Fibroblast of skin of right quadriceps (primary cell): ENCODE results near the gene GPR27.
A peak's percentile ranks its signal among the peaks of the same experiment; 100 is the strongest.

Experiments used
- DNase-seq: peaks from one replicate; pipeline ENCODE4 v3.0.0-alpha.2; 2013

The GPR27 gene, protein sequence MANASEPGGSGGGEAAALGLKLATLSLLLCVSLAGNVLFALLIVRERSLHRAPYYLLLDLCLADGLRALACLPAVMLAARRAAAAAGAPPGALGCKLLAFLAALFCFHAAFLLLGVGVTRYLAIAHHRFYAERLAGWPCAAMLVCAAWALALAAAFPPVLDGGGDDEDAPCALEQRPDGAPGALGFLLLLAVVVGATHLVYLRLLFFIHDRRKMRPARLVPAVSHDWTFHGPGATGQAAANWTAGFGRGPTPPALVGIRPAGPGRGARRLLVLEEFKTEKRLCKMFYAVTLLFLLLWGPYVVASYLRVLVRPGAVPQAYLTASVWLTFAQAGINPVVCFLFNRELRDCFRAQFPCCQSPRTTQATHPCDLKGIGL

DNA sequence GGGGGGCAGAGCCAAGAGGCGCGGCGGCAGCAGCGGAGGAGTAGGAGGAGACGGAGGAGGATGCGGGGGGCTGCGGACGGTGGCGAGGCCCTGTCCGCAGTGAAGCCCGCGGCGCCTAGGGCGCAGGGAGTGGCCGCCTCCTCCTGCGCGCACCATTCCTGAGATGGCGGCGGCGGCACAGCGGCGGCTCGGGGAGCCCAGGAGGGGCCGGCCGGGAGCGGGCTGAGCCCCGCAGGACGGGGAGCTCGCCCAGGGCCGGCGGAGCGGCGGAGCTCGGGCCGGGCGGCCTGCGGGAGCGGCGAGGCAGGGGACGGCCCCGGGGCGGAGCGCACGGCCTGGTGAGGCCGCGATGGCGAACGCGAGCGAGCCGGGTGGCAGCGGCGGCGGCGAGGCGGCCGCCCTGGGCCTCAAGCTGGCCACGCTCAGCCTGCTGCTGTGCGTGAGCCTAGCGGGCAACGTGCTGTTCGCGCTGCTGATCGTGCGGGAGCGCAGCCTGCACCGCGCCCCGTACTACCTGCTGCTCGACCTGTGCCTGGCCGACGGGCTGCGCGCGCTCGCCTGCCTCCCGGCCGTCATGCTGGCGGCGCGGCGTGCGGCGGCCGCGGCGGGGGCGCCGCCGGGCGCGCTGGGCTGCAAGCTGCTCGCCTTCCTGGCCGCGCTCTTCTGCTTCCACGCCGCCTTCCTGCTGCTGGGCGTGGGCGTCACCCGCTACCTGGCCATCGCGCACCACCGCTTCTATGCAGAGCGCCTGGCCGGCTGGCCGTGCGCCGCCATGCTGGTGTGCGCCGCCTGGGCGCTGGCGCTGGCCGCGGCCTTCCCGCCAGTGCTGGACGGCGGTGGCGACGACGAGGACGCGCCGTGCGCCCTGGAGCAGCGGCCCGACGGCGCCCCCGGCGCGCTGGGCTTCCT lies at the start of gene GPR27:
GPR27 (plus strand) TSS at position 155 of the 909 bp plus-strand sequence; CDS start at position 350, 195 bp downstream.
- DNase-seq = peak; percentile 29

DNA sequence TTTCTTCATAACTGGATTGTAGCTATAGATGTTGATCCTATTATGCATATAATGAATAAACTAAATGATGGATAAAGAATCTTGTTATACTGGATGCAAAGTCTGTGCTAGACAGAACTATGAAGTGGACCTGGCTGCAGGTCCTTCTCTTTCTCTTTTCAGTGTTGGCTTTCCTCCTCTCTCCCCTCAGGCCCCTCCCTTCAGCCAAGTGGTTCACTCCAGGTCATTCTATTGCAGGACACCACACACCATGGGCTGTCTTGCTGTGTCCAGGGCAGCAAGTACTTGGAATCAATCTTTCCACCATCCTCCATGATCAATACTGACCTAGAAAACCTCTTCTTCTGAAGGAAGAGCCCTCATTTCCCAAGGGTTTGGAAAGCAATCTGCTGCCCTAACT lies 48.7 kb upstream of the GPR27 start:
- no peak for DNase-seq

DNA sequence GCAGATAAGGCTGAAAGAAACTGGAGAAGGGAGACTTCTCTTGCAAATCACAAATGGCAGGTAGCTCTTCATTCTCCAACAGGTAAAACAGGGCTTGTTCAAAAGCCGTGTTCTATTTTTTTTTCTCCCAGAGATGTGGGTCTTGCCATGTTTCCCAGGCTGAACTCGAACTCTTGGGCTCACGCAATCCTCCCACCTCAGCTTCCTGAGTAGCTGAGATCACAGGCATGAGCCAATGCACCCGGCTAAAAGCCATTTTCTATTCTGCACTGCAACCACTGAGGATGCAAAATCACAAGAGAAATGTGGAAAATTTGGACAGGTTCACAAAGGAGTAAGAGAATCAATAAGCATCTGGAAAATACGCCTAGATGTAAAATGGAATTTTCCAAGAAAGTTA lies 48.0 kb upstream of the GPR27 start:
- DNase-seq = no peak

DNA sequence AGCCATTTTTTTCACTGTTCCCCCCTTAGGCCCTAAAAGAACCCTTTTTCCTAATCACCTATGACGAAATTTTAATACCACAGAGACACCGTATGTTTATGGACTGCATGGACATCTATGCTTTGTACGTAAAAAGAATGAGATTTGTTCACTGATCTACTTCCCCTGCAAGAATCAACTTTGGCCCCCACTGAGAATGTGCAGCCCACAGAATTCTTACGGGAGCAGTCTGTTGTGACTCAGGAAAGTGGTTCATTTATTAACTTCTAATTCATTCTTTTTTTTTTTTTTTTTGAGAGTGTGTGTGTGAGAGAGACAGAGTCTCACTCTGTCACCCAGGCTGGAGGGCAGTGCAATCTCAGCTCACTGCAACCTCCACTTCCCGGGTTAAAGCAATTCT lies 46.1 kb upstream of the GPR27 start:
- peak; percentile 56 for DNase-seq

DNA sequence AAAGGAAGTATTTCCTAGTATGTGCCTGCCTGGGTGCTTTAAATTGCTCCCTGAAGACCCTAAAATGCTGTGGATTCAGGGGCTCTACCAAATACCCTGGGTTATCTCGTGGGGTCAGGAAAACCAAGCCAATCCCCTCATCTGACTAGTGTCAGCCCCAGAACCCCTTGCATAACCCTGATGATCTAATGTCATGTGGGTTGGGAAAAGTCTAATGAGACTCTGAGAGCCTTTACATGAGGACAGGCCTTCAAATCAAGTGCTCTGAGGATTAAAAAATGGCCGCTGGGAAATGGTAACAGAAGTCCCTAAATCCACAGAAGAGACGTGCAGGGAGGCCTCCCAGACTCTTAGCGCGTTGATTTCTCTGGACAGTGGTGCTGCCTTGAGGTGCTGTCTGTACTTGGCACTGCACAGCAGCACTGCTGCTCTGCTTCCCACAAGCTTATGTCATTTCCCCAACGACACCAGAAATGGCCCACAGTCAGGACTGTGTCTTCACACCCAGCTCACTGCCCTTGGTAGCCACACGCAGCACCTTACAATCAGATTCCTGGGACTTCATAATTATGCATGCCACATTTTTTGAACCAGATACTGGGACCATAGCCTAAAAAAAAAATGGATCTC lies 45.1 kb upstream of the GPR27 start:
- DNase-seq = no peak

DNA sequence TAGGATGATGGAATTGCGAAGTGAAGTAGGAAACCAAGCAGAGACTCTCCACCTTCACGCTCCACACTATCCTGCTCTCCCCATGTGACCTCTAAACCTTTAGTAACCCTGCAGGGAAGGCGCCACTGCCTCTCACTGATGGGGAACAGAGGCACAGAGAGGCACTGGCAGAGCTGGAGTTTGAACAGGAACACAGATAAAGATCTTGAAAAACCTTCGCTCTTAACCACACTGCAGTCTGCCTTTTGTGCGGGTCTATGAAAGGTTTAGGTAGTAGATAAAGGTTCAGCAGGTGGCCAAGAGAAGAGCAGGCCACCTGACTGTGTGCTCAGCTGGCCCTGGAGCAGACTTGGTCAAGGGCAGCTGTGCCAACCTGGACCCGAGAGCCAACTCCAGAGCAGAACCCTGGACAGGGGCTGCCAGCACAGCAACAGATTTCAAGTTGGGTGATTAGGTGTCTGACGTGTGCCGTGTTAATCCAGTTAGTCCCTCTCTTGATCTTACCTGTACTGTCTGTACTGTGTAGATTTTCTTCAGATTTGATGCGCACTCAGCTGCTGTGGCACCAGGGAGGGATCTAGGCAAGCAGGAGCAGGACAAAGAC lies 43.6 kb upstream of the GPR27 start:
- DNase-seq = no peak

DNA sequence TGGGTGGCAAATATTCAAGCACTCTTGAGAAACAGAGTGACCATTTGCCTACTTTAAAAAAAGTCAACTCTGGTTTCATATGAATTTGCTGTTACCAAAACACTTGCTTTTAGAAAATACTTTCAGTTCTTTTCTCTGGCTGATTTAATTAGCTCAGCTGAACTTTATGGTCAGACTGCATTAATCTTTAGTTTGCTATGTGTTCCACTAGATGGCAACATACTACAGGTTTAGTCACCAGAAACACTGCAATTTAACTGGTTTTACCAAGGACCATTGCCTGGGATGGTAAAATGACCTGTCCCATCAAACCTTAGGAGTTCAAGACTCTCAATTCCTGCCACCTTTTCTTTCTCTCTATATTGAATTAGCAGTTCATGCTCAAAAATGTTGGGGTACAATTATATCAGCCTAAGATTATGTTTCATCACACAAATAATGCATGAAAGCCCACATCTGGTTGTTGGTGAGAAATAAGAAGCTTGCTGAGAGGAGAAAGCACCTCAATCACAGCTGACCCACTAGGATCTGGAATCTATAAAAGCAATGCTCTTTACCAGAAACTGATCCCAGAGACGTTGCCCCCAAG lies 42.7 kb upstream of the GPR27 start:
- DNase-seq = peak; percentile 47

DNA sequence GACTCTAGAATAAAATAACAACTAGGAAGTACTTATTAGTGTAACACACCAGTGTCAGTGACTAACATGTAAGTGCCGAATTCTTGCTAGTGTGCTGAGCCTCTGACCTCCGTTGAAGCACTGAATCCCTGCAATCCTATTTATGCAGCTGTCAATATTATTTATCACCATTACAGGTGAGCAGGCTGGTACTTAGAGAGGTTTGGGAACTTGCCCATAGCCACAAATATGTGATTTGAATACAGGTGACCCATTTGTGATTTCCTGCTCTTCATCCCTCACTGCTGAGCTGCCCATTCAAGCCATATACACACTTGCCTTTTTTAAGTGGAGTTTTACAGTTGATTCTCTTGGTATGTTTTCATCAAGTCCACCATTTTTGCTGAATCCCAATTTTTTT lies 40.6 kb upstream of the GPR27 start:
- DNase-seq = no peak

DNA sequence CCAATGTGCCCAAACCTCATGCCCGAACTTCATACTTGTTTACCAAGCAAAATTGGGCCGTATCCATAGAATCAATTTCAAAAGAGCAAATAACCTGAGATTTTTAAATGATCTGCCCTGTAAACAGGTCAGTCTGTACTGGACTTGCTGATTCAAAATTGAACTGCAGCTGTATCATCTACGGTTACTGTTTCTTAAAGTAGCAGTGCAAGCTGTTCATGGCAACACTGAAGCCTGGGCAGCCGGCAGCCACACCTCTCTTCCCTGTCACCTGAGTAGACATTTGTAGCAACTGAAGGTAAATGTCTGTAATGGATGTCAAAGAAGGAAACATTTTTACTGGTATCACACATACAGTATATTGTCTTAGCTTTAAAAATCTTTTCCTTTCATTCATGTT lies 39.1 kb upstream of the GPR27 start:
- no peak for DNase-seq

DNA sequence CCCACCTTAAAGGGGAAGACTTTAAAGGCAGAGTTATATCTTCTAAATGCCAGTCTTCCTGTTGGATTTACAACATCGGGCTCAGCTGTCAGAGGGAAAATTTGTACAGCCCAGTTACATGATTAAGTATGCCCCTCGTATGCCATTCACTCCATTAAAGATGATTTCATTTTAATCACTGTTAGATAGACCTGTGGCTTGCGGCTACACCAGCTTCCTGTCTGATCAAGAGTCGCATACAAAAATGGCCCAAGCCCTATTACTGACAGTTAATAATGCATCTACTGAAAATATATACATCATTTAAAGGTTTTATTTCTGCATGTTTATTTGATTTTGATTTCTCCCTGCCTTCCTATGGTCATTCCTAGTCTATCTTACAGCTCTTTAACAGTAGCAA lies 35.6 kb upstream of the GPR27 start:
- no peak for DNase-seq

DNA sequence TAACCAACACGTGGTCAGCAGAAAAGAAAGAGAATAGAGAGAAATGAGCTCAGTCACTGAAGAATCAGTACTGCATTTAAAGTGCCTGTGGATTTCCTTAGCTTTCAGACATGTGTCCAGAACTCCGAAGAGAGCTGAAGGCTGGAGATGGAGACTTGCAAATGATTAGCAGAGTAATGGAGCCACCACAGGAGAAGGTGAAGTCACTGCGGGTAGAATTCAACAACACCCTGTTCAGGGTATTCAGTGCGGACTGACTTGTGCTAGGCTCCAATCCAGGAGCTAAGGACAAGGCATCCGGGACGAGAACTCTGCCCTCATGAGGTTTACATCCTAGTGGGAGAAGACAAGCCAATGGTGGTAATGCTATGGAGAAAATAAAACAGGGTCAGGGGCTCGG lies 32.7 kb upstream of the GPR27 start:
- DNase-seq = no peak

DNA sequence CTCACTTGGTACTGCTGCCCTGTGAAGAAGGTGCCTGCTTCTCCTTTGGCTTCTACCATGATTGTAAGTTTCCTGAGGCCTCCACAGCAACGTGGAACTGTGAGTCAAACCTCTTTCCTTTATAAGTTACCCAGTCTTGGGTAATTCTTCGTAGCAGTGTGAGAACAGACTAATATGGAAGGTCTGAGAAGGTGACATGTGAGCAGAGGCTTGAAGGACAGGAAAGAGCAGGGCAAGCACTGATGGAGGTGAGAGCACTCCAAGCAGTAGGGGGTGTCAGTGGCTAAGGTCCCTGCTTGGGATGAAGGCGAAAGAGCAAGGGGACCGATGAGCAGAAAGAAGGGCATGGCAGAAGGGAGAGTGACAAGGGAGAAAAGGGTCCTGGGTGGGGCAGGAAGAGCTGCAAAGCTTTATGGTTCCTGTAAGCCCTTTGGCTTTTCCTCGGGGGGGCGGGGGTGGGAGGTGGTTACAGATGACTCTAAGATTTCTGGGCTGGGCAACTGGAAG lies 32.0 kb upstream of the GPR27 start:
- DNase-seq = no peak

DNA sequence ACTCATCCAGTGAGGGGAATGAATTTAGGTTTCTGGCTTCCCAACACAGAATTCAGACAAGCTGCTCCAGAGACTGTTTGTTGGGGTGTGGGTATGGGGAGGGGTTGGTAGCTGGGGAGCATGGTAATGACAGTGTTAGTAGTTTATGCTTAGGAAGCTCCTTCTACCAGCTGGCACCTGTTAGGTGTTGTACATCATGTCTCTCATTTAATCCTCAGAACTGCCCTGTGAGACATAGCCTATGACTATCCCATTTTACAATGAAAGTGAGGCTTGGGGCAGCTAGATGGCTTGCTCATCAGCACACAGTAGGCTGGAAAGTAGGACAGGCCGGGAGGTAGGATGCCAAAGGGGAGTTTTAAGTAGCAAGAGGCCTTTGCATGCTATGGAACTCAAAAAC lies 31.0 kb upstream of the GPR27 start:
- no peak for DNase-seq

DNA sequence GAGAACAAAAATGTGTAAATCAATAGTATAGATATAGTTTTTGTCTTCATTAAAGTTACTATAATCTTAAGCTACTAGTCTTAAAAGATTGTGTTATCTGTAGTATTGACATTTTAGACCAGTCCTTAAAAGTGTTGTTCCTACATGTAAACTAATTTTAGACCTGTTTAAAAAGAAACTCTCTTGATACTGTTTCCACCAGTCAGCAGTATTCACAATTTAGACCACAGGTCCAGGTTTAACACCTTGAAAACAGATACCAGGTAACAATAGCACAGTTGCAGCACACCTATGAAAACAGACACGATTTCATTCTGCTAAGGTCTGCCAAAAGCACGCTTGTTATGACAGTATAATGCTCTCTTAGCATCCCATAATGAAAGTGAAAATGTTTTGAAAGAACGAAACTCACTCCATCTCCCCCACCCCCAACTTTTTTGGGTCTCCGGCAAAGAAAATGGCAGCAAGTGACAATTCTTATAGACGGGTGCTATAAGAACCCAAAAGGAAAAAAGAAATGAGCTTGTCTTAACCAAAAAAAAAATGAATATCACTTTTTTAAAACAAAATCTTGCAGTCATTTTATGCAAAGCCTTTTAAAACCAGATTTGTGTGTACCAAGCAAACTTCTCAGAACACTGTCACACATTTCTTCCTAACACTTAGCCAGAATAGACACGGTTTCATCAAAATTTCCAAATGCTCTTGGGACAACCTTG lies 30.0 kb upstream of the GPR27 start:
- no peak for DNase-seq

DNA sequence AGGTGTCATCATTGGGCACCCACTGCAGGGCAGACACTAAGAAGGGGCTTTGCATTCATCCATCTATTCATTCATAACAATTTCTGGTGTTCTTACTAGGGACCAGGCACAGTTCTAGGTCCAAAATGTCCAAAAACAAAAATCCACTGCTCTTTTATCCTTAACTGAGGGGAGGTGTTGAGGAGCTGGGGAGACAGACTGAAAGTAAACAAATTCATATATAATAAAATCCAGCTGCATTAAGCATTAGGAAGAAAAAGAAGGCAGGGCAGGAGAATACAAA lies 29.5 kb upstream of the GPR27 start:
- no peak for DNase-seq

DNA sequence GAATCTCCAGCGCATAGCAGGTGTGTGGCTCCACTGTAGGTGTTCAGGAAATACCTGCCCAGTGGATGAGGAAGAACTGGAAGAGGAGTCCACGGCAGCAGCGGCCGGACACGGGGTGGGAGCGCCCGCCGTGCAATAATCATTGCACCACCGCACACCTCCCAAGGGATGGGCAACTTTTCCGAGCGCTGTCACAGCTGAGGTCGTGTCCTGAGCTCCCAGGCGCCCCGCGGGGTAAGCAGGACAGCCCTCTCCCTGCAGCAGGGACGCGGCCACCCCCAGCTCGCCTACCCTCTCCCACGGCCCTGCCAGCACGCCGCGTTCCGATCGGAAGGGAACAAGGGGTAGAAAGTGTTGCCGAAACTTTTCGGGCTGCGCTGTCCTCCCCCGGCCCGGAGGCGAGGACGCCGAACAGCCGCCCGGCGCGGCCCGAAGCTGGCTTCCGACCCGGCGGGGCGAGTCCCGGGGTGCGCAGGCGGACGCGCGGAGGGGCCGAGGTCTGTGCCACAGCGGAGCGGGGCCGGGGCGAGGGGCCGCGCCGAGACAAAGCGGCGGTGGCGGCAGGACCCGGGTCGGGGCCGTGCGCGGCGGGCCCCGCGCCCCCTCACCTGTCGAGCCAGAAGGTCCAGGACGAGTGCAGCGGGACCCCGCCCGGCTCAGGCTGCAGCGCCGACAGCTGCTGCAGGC lies 28.9 kb upstream of the GPR27 start:
- DNase-seq = no peak

DNA sequence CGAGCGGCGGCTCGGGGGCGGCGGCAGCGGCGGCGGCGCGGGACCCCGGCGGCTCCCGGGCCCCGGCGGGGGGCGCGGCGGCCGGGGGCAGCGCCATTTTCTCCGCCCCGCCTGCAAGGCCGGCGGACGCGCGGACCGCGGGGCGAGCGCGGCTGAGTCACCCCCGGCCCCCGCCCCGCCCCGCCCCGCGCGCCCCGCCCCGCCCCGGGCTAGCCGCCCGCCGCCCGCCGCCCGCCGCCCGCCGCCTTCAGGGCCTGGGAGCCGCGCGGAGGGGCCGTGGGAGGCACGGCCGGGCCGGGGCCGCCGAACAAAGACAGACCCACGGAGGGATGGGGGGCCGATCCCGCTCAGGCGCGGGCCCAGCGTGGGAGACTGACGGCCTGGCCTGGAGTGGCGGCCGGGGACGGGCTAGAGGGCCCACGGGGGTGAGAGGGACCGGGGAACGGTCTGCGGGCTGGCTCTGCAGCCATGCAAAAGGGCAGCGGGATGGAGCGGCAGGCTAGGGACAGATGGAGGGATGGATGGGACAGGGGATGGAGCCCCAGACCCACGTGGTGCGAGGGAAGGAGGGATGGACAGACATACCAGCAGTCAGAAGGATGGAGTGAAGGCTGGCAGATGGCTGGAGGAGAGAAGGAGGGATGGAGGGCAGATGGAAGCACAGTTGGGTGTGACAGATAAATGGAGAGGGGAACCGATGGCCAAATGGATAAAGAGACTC lies 28.2 kb upstream of the GPR27 start, which contains the start of gene EIF4E3:
EIF4E3 (minus strand) TSS at position 132 of the 721 bp plus-strand sequence; CDS start at position 97, 35 bp downstream.
- DNase-seq = peak; percentile 23

DNA sequence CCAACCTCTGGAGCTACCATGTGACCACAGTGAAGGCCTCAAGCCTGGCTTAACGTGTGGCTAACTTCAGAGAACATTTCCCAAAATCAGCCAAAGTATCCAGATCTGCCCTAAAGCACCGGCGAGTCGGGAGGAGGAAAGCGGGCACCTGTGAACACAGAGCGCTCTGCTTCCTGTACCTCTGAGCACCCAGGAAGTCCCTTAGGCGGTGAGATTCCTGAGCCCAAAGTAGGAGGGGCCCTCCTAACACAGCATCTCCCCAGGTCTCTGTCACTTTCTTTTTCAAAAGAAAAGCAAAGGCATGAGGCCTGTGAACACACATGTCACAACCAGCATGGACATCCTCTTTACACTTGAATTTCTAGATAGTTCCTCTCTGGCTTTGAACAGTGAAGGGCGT lies 27.5 kb upstream of the GPR27 start:
- no peak for DNase-seq

DNA sequence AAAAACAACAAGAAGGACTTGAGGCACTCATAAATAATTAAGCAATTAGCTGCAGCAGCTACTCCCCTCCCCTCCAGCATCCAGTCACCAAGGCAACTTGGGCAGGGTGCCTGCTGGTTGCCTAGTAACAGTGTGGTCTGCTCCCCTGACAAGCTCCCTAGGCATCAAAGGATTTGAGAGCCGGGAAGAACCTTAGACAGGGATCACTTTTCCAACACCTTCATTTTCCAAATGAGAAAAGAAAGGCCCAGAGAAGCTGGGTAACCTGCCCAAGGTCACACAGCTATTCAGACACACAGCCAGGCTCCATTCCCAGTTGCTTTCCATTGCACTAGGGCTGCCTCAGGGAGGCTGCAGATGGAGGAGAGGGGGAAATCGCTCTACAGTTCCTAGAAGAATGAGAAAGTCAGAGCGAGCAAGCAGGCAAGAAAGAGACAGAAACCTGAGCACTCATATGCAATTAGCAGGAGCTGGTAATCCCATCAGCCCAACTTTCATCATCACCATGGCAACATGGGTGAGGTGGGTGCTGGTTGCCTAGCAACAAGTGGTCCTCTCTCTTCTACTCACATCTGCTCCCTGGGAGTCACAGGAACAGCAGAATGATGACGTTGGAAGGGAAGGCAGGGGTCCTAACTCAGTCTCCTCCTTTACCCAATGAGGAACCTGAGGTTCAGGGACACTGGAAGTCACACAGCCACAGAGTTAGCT lies 24.9 kb upstream of the GPR27 start:
- peak; percentile 22 for DNase-seq

DNA sequence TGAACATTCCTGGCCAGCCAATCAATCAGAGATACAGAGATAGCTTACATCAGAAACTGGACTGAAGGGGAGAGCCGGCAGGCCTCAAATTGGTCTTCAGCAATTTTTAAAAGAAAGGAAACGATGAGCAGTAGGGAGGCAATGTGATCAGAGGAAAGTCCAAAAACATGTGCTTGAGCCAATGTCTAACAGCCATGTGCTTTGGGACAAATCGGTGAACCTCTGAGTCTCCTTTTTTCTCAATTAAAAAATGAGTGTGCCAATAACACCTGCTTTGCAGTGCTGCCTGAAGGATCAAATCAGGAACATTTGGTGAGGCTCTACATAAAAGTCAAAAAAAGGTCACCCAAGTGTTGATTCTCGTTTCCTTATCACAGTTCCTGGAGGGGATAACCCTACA lies 21.0 kb upstream of the GPR27 start:
- DNase-seq = no peak
